Astrocyte (in vitro differentiated cells and primary cell): ENCODE measurements around the gene MARK2.

Experiments used
- CTCF ChIP-seq: IDR thresholded peaks from 2 replicates; pipeline ENCODE4 v1.5.1; 2011; ENCODE audit warnings: low read depth, mild to moderate bottlenecking, inconsistent platforms, low read length, moderate library complexity; ENCODE audit not compliant: insufficient read depth
- EZH2 ChIP-seq: IDR thresholded peaks from 2 replicates; pipeline ENCODE4 v1.6.1; 2012; ENCODE audit warnings: mild to moderate bottlenecking, low read length, inconsistent platforms; ENCODE audit not compliant: insufficient read depth

GRCh38 chr11:63853476-63853875 lies 14.6 kb downstream of the MARK2 start:
- no peak for TF ChIP-seq CTCF
- TF ChIP-seq EZH2: no peak
